Inflammatory macrophage (primary cell): ENCODE data around the gene P2RY13.
A peak's percentile ranks its signal among the peaks of the same experiment; 100 is the strongest.

Experiments used
- DNase-seq, 2 donors: peaks; one replicate each; pipeline ENCODE4 v3.0.0-alpha.2; 2020 to 2022

The P2RY13 gene

DNA sequence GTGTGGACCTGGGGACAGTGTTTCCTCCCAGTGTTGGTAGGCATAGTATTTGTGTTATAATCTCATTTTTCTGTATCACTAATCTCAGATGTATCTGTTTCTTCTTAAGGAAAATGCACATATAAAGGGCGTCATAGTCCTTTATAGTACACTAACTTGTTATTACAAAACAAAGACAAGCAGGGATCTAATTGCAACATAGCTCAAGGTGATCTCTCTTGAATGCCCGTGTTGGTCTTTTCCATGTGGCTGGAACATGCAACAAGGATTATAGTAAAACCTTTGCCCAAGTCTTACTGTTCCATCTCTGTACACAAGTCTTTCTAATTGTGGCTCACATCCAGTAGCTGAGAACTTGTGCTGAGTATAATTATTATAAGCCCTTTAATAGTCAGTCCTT is 9.2 kb downstream of the P2RY13 start:
- DNase-seq = no peak

DNA sequence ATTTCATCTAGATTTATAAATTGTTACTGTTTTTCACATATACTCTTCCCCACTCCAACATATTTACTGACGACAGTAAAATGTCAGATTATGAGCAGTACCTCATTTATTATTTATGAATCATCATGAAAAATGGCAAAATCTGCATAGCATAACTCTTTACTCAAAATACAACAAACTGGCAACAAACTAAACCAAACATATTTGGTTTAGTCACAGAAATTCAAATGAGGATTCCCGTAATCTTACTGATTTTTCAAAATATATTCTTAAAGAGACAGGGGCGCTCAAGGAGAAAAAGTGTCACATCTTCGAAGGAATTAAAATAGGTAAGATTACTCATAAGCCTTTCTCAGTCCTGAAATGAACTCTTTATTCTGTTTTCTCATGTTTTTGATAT is 9.7 kb downstream of the P2RY13 start:
- DNase-seq = no peak

GRCh38 chr3:151318991-151319390 is 10.4 kb downstream of the P2RY13 start:
- DNase-seq = peak; percentile 66 to 89

GRCh38 chr3:151318313-151318712 is 11.0 kb downstream of the P2RY13 start:
- no peak for DNase-seq

- DNase-seq = no peak
Observed at GRCh38 chr3:151316267-151316991, 12.9 kb downstream of the P2RY13 start, which contains the start of gene GPR87. Gene GPR87, minus strand, starts transcription at chr3:151316820. Its CDS starts 16,720 bp downstream, at chr3:151300100.

DNA sequence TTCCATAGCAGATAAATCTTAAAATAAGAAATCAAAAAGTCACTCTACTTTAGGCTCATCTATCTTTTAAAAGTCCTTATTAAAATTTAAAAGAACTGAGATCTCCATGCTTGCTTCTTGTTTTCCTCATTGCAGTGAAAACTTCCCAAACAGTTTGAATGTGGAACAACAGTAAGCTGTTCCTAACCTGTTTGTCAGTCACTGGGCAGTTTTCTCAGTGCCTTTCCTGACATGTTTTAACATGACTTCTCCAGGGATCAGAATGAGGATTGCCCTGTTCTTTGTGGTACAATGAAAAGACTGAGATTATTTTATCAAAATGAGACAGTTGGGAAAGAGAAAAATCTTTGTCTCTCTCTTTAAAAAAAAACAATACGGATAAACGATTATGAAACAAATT is 13.5 kb downstream of the P2RY13 start:
- DNase-seq = no peak

GRCh38 chr3:151315136-151315535 is 14.2 kb downstream of the P2RY13 start:
- DNase-seq = no peak

GRCh38 chr3:151314593-151314992 is 14.8 kb downstream of the P2RY13 start:
- no peak for DNase-seq

GRCh38 chr3:151314137-151314536 is 15.2 kb downstream of the P2RY13 start:
- DNase-seq = no peak

GRCh38 chr3:151312972-151313371 is 16.4 kb downstream of the P2RY13 start:
- no peak for DNase-seq

GRCh38 chr3:151309566-151309965 is 19.8 kb downstream of the P2RY13 start:
- no peak for DNase-seq

GRCh38 chr3:151307583-151308488 is 21.5 kb downstream of the P2RY13 start:
- no peak for DNase-seq

DNA sequence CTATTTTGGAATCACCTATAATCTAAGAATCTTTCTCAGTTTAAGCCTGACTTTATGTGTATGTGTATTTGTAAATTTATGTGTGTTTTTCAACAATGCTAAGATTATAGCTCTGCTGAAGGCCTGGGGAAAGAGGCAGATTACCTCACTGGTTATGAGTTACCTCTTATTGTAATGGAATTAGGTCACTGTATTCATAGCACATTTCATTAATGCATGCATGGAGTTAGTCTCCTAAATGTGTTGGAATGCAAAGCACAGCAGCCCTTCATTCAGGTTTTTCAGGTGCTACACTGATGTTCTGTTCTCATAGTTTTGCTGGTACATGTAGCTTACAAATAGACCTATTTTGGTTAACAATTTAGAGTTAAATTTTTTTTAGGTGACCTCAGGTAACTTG is 22.2 kb downstream of the P2RY13 start:
- no peak for DNase-seq

DNA sequence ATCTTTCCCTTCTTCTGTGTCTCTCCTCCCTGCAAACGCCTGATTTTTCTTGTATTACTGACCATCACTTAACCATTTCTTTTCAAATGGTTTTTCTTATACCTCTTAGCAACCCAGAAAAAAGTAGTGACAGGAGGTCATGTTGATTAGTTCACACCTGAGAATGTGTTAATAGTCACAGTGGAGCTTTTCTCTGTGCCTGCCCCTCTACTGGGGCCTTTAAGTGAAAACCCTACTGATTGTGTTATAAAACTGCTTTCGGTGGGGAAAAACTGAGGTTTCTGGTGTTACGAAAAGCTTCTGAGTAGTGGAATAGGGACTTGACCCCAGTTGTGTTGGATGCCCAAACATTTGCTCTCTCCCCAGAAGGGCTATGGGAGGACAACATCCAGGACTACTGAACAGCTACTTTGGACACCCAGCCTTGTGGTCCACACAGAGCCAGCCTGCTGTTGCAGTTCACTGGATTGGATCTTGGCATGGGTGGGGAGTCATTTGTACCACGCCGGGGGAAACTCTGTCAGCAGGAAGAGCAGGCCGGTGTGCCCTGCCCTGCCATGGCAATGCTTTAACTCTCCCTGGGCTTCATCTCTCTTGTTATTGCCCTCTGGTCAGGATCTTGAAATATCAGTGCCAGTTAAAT is 23.1 kb downstream of the P2RY13 start:
- DNase-seq = no peak

GRCh38 chr3:151305775-151306151 is 23.6 kb downstream of the P2RY13 start:
- no peak for DNase-seq

DNA sequence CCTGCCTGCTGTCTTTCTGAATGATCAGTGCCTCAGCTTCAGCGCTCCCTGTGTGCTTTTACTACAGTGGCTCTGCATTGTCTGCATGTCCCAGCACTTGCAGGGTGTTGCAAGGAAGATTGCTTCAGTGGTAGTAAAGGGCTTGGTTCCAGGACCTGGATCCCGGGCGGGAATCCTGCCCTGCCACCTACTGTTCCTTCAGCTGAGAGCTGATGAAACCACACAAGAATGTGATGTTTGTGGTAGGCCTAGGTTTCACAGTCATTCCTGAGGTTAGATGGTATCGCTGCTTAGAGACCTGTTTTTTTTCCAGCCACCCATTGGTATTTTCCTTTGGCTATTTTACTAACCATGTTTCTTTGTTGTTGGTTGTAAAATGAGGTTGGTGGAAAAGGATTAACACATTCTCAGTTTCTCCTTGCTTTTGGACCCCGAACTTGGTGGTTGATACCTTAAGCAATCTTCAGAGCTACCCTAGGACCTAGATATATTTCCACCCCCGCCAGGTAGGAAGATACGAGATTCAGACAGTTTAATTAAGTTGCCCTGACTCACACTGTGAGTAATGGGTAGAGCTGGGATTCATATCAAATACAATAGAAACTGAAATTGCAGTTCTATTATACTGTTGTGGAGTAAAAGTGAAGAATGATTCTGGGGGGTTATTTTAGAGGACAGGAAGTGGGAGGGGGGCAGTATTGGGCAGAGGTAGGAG is 24.1 kb downstream of the P2RY13 start:
- no peak for DNase-seq

GRCh38 chr3:151303751-151304150 is 25.6 kb downstream of the P2RY13 start:
- peak in 1 of 2 donors; percentile 50 for DNase-seq

- DNase-seq = no peak
Observed at GRCh38 chr3:151301787-151302186, 27.6 kb downstream of the P2RY13 start.

GRCh38 chr3:151300539-151300938 is 28.8 kb downstream of the P2RY13 start:
- peak in 1 of 2 donors; percentile 72 for DNase-seq

GRCh38 chr3:151299006-151299405 is 30.3 kb downstream of the P2RY13 start:
- DNase-seq = no peak

DNA sequence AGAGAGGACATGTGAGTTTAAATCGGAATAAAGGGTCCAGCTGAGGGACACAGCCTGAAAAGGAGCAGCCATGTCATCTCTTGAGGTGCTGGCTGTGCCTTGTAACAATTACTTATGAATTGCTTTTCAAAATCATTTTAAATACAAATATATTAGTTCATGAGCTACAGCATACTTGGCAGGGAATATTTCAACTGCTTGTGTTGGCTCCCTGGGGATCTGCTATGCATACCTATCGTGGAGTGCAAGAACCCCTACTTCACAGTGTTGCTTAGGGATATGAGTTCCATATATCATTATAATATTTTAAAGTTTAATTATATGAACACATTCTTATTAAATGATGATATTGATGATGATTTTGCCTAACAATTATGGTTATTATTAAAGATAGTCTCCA is 31.9 kb downstream of the P2RY13 start:
- DNase-seq = no peak

GRCh38 chr3:151296226-151296625 is 33.1 kb downstream of the P2RY13 start:
- DNase-seq = no peak

- DNase-seq = no peak
Observed at GRCh38 chr3:151293127-151293526, 36.2 kb downstream of the P2RY13 start.
